IPS-20b (cell line): ENCODE results near the gene CHMP6.

Experiments
- H3K27ac ChIP-seq: one replicate; pipeline ENCODE4 v1.5.1; 2013; ENCODE audit warnings: low read length
- H3K27me3 ChIP-seq: 2 replicates; pipeline ENCODE4 v1.6.1; 2013; ENCODE audit warnings: mild to moderate bottlenecking, low read length, inconsistent platforms; ENCODE audit not compliant: insufficient read depth
- H3K36me3 ChIP-seq: 2 replicates; pipeline ENCODE4 v1.6.1; 2013; ENCODE audit warnings: low read depth, mild to moderate bottlenecking, inconsistent platforms, low read length, moderate library complexity; ENCODE audit not compliant: insufficient read depth
- H3K4me1 ChIP-seq: 2 replicates; pipeline ENCODE4 v1.6.1; 2013; ENCODE audit warnings: mild to moderate bottlenecking, control low read depth, inconsistent platforms, low read length, moderate library complexity; ENCODE audit not compliant: insufficient read depth
- H3K4me3 ChIP-seq: 2 replicates; pipeline ENCODE4 v1.5.1; 2013; ENCODE audit warnings: mild to moderate bottlenecking, low read length, inconsistent platforms
- H3K9ac ChIP-seq: 2 replicates; pipeline ENCODE4 v1.6.1; 2013; ENCODE audit warnings: low read depth, mild to moderate bottlenecking, inconsistent platforms, low read length, moderate library complexity
- H3K9me3 ChIP-seq: 2 replicates; pipeline ENCODE4 v1.6.1; 2013; ENCODE audit warnings: mild to moderate bottlenecking, low read depth, low read length, inconsistent platforms; ENCODE audit not compliant: insufficient read depth

Gene CHMP6

GRCh38 chr17:80949451-80950421 is 41.9 kb upstream of the CHMP6 start:
- no peak overlapping the region for H3K9ac ChIP-seq
- H3K4me1 ChIP-seq, result no peaks in the 10 kb centered on the region
- no peaks in the 10 kb centered on the region for H3K9me3 ChIP-seq
- H3K4me3 ChIP-seq, result no peak overlapping the region
- H3K36me3 ChIP-seq, result peaks cover 6% of the 10 kb centered on the region; the same call in 1 of the 2 replicates
- no peaks in the 10 kb centered on the region for H3K27me3 ChIP-seq
- H3K27ac ChIP-seq, result no peak overlapping the region

GRCh38 chr17:80950466-80951120 is 41.0 kb upstream of the CHMP6 start:
- H3K27ac ChIP-seq, result no peak overlapping the region
- H3K9ac ChIP-seq, result no peak overlapping the region
- H3K4me1 ChIP-seq, result no peaks in the 10 kb centered on the region
- H3K36me3 ChIP-seq, result peaks cover 6% of the 10 kb centered on the region; the same call in 1 of the 2 replicates
- H3K27me3 ChIP-seq, result no peaks in the 10 kb centered on the region
- H3K9me3 ChIP-seq, result no peaks in the 10 kb centered on the region
- no peak overlapping the region for H3K4me3 ChIP-seq

GRCh38 chr17:80951121-80952090 is 40.2 kb upstream of the CHMP6 start:
- Histone ChIP-seq H3K9me3 (no peaks in the 10 kb centered on the region), H3K4me3 (no peak overlapping the region), H3K27me3 (no peaks in the 10 kb centered on the region), H3K4me1 (no peaks in the 10 kb centered on the region), H3K36me3 (peaks cover 3% of the 10 kb centered on the region; the same call in 1 of the 2 replicates), H3K27ac (no peak overlapping the region), H3K9ac (no peak overlapping the region)

GRCh38 chr17:80952291-80952690 is 39.4 kb upstream of the CHMP6 start:
- no peak overlapping the region for H3K27ac ChIP-seq
- no peaks in the 10 kb centered on the region for H3K9me3 ChIP-seq
- H3K9ac ChIP-seq, result no peak overlapping the region
- no peaks in the 10 kb centered on the region for H3K4me1 ChIP-seq
- no peaks in the 10 kb centered on the region for H3K36me3 ChIP-seq
- no peak overlapping the region for H3K4me3 ChIP-seq
- no peaks in the 10 kb centered on the region for H3K27me3 ChIP-seq

GRCh38 chr17:80953471-80954315 is 37.9 kb upstream of the CHMP6 start:
- Histone ChIP-seq H3K27ac (no peak overlapping the region), H3K9me3 (no peaks in the 10 kb centered on the region), H3K4me1 (no peaks in the 10 kb centered on the region), H3K36me3 (no peaks in the 10 kb centered on the region), H3K9ac (no peak overlapping the region), H3K27me3 (no peaks in the 10 kb centered on the region), H3K4me3 (no peak overlapping the region)

GRCh38 chr17:80955078-80955477 is 36.6 kb upstream of the CHMP6 start:
- Histone ChIP-seq H3K4me3 (no peak overlapping the region), H3K27ac (no peak overlapping the region), H3K27me3 (no peaks in the 10 kb centered on the region), H3K36me3 (no peaks in the 10 kb centered on the region), H3K9me3 (no peaks in the 10 kb centered on the region), H3K4me1 (no peaks in the 10 kb centered on the region), H3K9ac (no peak overlapping the region)

- Histone ChIP-seq H3K27ac (no peak overlapping the region), H3K4me3 (no peak overlapping the region), H3K9ac (no peak overlapping the region), H3K4me1 (no peaks in the 10 kb centered on the region), H3K27me3 (no peaks in the 10 kb centered on the region), H3K36me3 (no peaks in the 10 kb centered on the region), H3K9me3 (no peaks in the 10 kb centered on the region)
Measured at GRCh38 chr17:80955671-80956280, 35.9 kb upstream of the CHMP6 start.

GRCh38 chr17:80956321-80957190 is 35.1 kb upstream of the CHMP6 start:
- no peaks in the 10 kb centered on the region for H3K36me3 ChIP-seq
- no peaks in the 10 kb centered on the region for H3K4me1 ChIP-seq
- no peak overlapping the region for H3K27ac ChIP-seq
- H3K9ac ChIP-seq, result no peak overlapping the region; the same call in 1 of the 2 replicates
- no peaks in the 10 kb centered on the region for H3K27me3 ChIP-seq
- no peaks in the 10 kb centered on the region for H3K9me3 ChIP-seq
- no peak overlapping the region for H3K4me3 ChIP-seq

- Histone ChIP-seq H3K4me3 (no peak overlapping the region), H3K27me3 (no peaks in the 10 kb centered on the region), H3K36me3 (no peaks in the 10 kb centered on the region), H3K4me1 (no peaks in the 10 kb centered on the region), H3K9me3 (no peaks in the 10 kb centered on the region), H3K27ac (no peak overlapping the region), H3K9ac (no peak overlapping the region)
Measured at GRCh38 chr17:80957461-80957941, 34.1 kb upstream of the CHMP6 start.
